CD4-positive, alpha-beta memory T cell (primary cell): ENCODE data around the gene RNASE12. TPM values are rescaled to one million over a fixed set of nuclear protein-coding genes. Genes with fewer than 3 reads are reported as not detected.
"Not testable (repeated sequence)": the region's sequence is repeated elsewhere in the genome, so short reads cannot be mapped to it uniquely, and the experiment has no call there.

ENCODE experiments used
- CTCF ChIA-PET: fragments of 350-600 bp; sonication (Branson Sonifier 250); formaldehyde crosslinking; loops from one replicate; lab custom pipeline; 2021; ENCODE audit warnings: inconsistent platforms; ENCODE audit not compliant: partially characterized antibody; lab: Charles Lee
- POLR2A ChIA-PET: fragments of 350-600 bp; sonication (Branson Sonifier 250); formaldehyde crosslinking; loops from one replicate; lab custom pipeline; 2021; ENCODE audit not compliant: partially characterized antibody; lab: Charles Lee
- DNase-seq, 5 donors: peaks; one replicate each; pipeline versions ENCODE4 v3.0.0 to v3.0.0-alpha.2; 2020 to 2022; ENCODE audit warnings: mixed read lengths in 1 of 5
- H3K27ac ChIP-seq: one replicate; pipeline ENCODE4 v1.7.0; 2013; ENCODE audit warnings: low read depth, low read length
- H3K27me3 ChIP-seq: 2 replicates; pipeline ENCODE4 v1.7.0; 2013; ENCODE audit warnings: mild to moderate bottlenecking, low read length, moderate library complexity; ENCODE audit not compliant: insufficient read depth
- H3K36me3 ChIP-seq: 2 replicates; pipeline ENCODE4 v1.7.0; 2013; ENCODE audit warnings: mild to moderate bottlenecking, low read length, moderate library complexity; ENCODE audit not compliant: insufficient read depth
- H3K4me1 ChIP-seq: 2 replicates; pipeline ENCODE4 v1.7.0; 2013; ENCODE audit warnings: mild to moderate bottlenecking, low read length, moderate library complexity; ENCODE audit not compliant: insufficient read depth
- H3K4me3 ChIP-seq, 2 donors: one replicate each; pipeline ENCODE4 v1.7.0; 2013; ENCODE audit warnings: low read length in 2 of 2, mild to moderate bottlenecking in 1 of 2
- H3K9me3 ChIP-seq, 2 donors: one replicate each; pipeline ENCODE4 v1.7.0; 2013; ENCODE audit warnings: low read length in 2 of 2, control low read depth in 1 of 2; ENCODE audit not compliant: control insufficient read depth in 1 of 2
- H3K27ac Mint-ChIP-seq, 7 donors: one replicate each; pipeline ENCODE4 v1.8.0; 2020 to 2021; ENCODE audit warnings: mixed read lengths in 7 of 7, mild to moderate bottlenecking in 6 of 7, inconsistent platforms in 3 of 7, moderate library complexity in 3 of 7
- H3K27me3 Mint-ChIP-seq, 2 donors: one replicate each; pipeline ENCODE4 v1.8.0; 2020 to 2021; ENCODE audit warnings: mixed read lengths in 2 of 2
- H3K36me3 Mint-ChIP-seq, 2 donors: one replicate each; pipeline ENCODE4 v1.8.0; 2020 to 2021; ENCODE audit warnings: mixed read lengths in 2 of 2, inconsistent platforms in 1 of 2, mild to moderate bottlenecking in 1 of 2
- H3K4me1 Mint-ChIP-seq, 4 donors: one replicate each; pipeline ENCODE4 v1.8.0; 2020 to 2021; ENCODE audit warnings: mixed read lengths in 4 of 4, mild to moderate bottlenecking in 1 of 4
- H3K4me3 Mint-ChIP-seq, 8 donors: one replicate each; pipeline ENCODE4 v1.8.0; 2020 to 2021; ENCODE audit warnings: mixed read lengths in 8 of 8, mild to moderate bottlenecking in 7 of 8, moderate library complexity in 6 of 8, inconsistent platforms in 3 of 8
- H3K9me3 Mint-ChIP-seq, 8 donors: one replicate each; pipeline ENCODE4 v1.8.0; 2020 to 2021; ENCODE audit warnings: mixed read lengths in 8 of 8, mild to moderate bottlenecking in 5 of 8, inconsistent platforms in 3 of 8, moderate library complexity in 1 of 8
- intact Hi-C: fragments of 100-400 bp; cut with micrococcal nuclease; formaldehyde crosslinking; loops from one replicate; pipeline ENCODE4 v1.15.1; 2023
- polyA plus RNA-seq, 2 donors: library from polyadenylated mRNA; unstranded; fragments of 300-500 nt; fragmentation: Illumina TruSeq; gene quantifications; one replicate each; pipeline ENCODE4 v1.2.3, GENCODE V29; 2021
- total RNA-seq, 2 experiments: library from RNA; stranded (reverse); gene quantifications; one replicate each; pipeline ENCODE4 v1.2.3, GENCODE V29; 2021

Gene RNASE12
- total and polyA plus RNA-seq, 4 experiments from 2014 or later = not detected

- POLR2A ChIA-PET = not testable (repeated sequence)
Observed at GRCh38 chr14:20572382-20572990, 18.7 kb downstream of the RNASE12 start.

GRCh38 chr14:20570720-20571119, 20.5 kb downstream of the RNASE12 start:
- H3K4me3 Mint-ChIP-seq, H3K27me3 ChIP-seq, H3K36me3 ChIP-seq, H3K4me3 ChIP-seq, H3K27ac ChIP-seq, H3K36me3 Mint-ChIP-seq, H3K9me3 ChIP-seq, H3K4me1 ChIP-seq, POLR2A ChIA-PET, H3K27ac Mint-ChIP-seq, intact Hi-C loops, DNase-seq, CTCF ChIA-PET, H3K27me3 Mint-ChIP-seq: not testable (repeated sequence)
- Mint-ChIP-seq H3K4me1 (peaks cover 9 to 13% (median 11%) of the 10 kb centered on the region in 4 donors), H3K9me3 (peaks cover 0 to 24% (median 14%) of the 10 kb centered on the region in 8 donors)

More at GRCh38 chr14:20572382-20572990, 18.7 kb downstream of the RNASE12 start:
- peaks cover 0 to 24% (median 14%) of the 10 kb centered on the region in 8 donors for H3K9me3 Mint-ChIP-seq
- H3K9me3 ChIP-seq, H3K27ac ChIP-seq, H3K4me3 Mint-ChIP-seq, intact Hi-C loops, H3K4me1 ChIP-seq, DNase-seq, H3K36me3 ChIP-seq, H3K4me3 ChIP-seq, H3K27ac Mint-ChIP-seq, H3K27me3 Mint-ChIP-seq, H3K36me3 Mint-ChIP-seq, H3K4me1 Mint-ChIP-seq, H3K27me3 ChIP-seq, CTCF ChIA-PET: not testable (repeated sequence)

- H3K27ac ChIP-seq, H3K4me1 ChIP-seq, H3K27me3 ChIP-seq, H3K9me3 ChIP-seq, H3K36me3 ChIP-seq, intact Hi-C loops, H3K27ac Mint-ChIP-seq, H3K27me3 Mint-ChIP-seq, H3K36me3 Mint-ChIP-seq, H3K4me3 Mint-ChIP-seq, H3K4me3 ChIP-seq, POLR2A ChIA-PET, DNase-seq: not testable (repeated sequence)
- CTCF ChIA-PET = interaction anchor here (1.2 kb wide), 1 partner anchor 18 kb away, joined by 3 read pairs; the partner anchor contains the start of gene RNASE11
- Mint-ChIP-seq H3K9me3 (peaks cover 0 to 24% (median 14%) of the 10 kb centered on the region in 8 donors), H3K4me1 (peaks cover 9 to 13% (median 11%) of the 10 kb centered on the region in 4 donors)
Observed at GRCh38 chr14:20569865-20570264, 21.3 kb downstream of the RNASE12 start.

- intact Hi-C loops = no loop called here
- H3K4me1 Mint-ChIP-seq = peaks cover 9 to 13% (median 11%) of the 10 kb centered on the region in 4 donors
- Histone ChIP-seq H3K4me3 (no peak overlapping the region), H3K27ac (no peak overlapping the region), H3K27me3 (no peaks in the 10 kb centered on the region), H3K4me1 (peaks cover 7% of the 10 kb centered on the region), H3K9me3 (no peaks in the 10 kb centered on the region), H3K36me3 (no peaks in the 10 kb centered on the region)
- peaks cover 0 to 2% of the 10 kb centered on the region in 2 donors for H3K27me3 Mint-ChIP-seq
- POLR2A ChIA-PET = no interaction called here
- H3K4me3 Mint-ChIP-seq = no peak overlapping the region
- CTCF ChIA-PET = interaction anchor here (1.0 to 1.2 kb wide), 2 partner anchors 19 to 39 kb away, joined by 3 read pairs; partner anchors contain the start of gene RNASE11
- H3K9me3 Mint-ChIP-seq = peaks cover 0 to 24% (median 14%) of the 10 kb centered on the region in 8 donors
- H3K27ac Mint-ChIP-seq = peak overlapping the region in 1 of 7 donors; percentile 2
- peaks cover 0 to 6% of the 10 kb centered on the region in 2 donors for H3K36me3 Mint-ChIP-seq
- DNase-seq = no peak
Observed at GRCh38 chr14:20569066-20569465, 22.1 kb downstream of the RNASE12 start.

DNA sequence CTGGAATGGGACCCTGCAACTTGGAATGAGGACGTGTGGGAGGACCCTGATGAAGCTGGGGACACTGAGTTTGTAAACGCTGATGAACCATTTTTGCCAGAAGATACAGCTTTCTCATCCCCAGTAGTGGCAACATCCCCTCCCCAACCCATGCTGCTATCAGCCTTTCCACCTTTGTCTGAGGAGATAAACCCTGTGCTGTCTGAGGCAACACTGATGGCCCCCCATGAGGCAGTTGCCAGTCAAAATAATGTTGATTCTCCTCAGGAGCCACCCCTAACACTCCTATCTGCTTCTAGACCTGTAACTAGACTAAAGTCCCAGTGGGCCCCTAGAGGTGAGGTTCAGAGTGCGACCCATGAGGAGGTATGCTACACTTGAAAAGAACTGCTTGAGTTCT, 22.8 kb downstream of the RNASE12 start:
- H3K4me3 Mint-ChIP-seq = no peak overlapping the region
- ChIA-PET CTCF (no interaction called here), POLR2A (no interaction called here)
- H3K36me3 ChIP-seq = no peaks in the 10 kb centered on the region
- H3K27ac Mint-ChIP-seq = peak overlapping the region in 1 of 7 donors; percentile 2
- peaks cover 3% of the 10 kb centered on the region for H3K27me3 ChIP-seq
- H3K27me3 Mint-ChIP-seq = peaks cover 0 to 3% of the 10 kb centered on the region in 2 donors
- H3K9me3 ChIP-seq = no peaks in the 10 kb centered on the region
- H3K27ac ChIP-seq = no peak overlapping the region
- H3K4me3 ChIP-seq = no peak overlapping the region
- peaks cover 7% of the 10 kb centered on the region for H3K4me1 ChIP-seq
- peaks cover 9 to 13% (median 11%) of the 10 kb centered on the region in 4 donors for H3K4me1 Mint-ChIP-seq
- intact Hi-C loops = no loop called here
- no peak for DNase-seq
- peaks cover 0 to 24% (median 14%) of the 10 kb centered on the region in 8 donors for H3K9me3 Mint-ChIP-seq
- H3K36me3 Mint-ChIP-seq = peaks cover 0 to 6% of the 10 kb centered on the region in 2 donors

DNA sequence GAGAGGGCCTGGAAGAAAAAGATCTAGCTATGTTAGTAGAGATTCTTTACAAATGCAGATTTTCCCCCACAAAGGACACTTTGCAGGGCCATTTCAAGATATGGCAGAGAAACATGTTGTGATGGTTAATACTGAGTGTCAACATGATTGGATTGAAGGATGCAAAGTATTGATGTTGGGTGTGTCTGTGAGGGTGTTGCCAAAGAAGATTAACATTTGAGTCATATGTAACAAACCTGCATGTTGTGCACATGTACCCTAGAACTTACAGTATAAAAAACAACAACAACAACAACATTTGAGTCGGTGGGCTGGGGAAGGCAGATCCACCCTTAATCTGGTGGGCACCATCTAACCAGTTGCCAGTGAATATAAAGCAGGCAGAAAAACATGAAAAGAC, 24.0 kb downstream of the RNASE12 start:
- H3K4me1 ChIP-seq, H3K4me3 ChIP-seq, DNase-seq, intact Hi-C loops, CTCF ChIA-PET, H3K36me3 Mint-ChIP-seq, H3K27me3 Mint-ChIP-seq, H3K27me3 ChIP-seq, H3K9me3 ChIP-seq, H3K36me3 ChIP-seq, H3K27ac Mint-ChIP-seq, POLR2A ChIA-PET, H3K27ac ChIP-seq, H3K4me3 Mint-ChIP-seq: not testable (repeated sequence)
- H3K4me1 Mint-ChIP-seq = peaks cover 9 to 13% (median 11%) of the 10 kb centered on the region in 4 donors
- peaks cover 0 to 24% (median 14%) of the 10 kb centered on the region in 8 donors for H3K9me3 Mint-ChIP-seq

DNA sequence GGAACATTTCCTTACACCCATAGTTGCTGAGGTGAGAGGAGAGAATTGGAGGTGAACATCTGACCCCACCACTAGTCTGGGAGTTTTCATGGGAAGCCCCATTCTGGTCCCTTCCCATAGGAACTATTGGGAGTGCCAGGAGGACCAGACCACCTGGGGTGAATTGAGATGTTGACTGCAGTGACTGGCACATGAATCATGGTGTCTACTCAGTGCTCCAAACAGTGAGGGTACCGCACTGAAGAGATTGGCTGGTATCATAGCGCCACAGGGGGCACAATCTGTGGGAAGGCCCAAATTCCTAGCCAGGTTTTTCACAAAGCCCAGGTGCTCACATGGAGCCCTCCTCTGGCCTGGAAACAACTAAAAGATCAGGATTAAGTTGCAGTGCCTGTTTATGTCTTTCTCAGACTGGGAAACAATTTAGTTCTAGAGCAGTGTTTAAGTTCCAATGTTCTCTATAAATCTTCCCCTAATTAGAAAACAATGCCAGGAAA, 26.6 kb downstream of the RNASE12 start:
- Mint-ChIP-seq H3K4me3 (no peak overlapping the region), H3K4me1 (peaks cover 9 to 13% (median 11%) of the 10 kb centered on the region in 4 donors), H3K9me3 (peaks cover 0 to 23% (median 14%) of the 10 kb centered on the region in 8 donors), H3K27me3 (peaks cover 0 to 4% of the 10 kb centered on the region in 2 donors), H3K27ac (no peak overlapping the region), H3K36me3 (peaks cover 0 to 6% of the 10 kb centered on the region in 2 donors)
- ChIA-PET POLR2A (no interaction called here), CTCF (no interaction called here)
- DNase-seq = no peak
- H3K9me3 ChIP-seq = no peaks in the 10 kb centered on the region
- no peak overlapping the region for H3K4me3 ChIP-seq
- H3K27me3 ChIP-seq = peaks cover 3% of the 10 kb centered on the region
- intact Hi-C loops = no loop called here
- H3K4me1 ChIP-seq = peaks cover 7% of the 10 kb centered on the region
- no peak overlapping the region for H3K27ac ChIP-seq
- no peaks in the 10 kb centered on the region for H3K36me3 ChIP-seq
